Endothelial cell (in vitro differentiated cells): ENCODE data around the gene STN1. TPM values are rescaled to one million over a fixed set of nuclear protein-coding genes. Genes with fewer than 3 reads are reported as not detected.

Experiments used
- DNase-seq: peaks from one replicate; pipeline ENCODE4 v3.0.0; 2021; ENCODE audit warnings: low spot score
- H3K27ac Mint-ChIP-seq: one replicate; pipeline ENCODE4 v1.8.0; 2021; ENCODE audit warnings: mixed read lengths, inconsistent platforms; ENCODE audit not compliant: unreplicated experiment
- H3K27me3 Mint-ChIP-seq: one replicate; pipeline ENCODE4 v1.8.0; 2021; ENCODE audit warnings: mild to moderate bottlenecking, moderate library complexity, mixed read lengths, inconsistent platforms; ENCODE audit not compliant: unreplicated experiment
- H3K36me3 Mint-ChIP-seq: one replicate; pipeline ENCODE4 v1.8.0; 2021; ENCODE audit warnings: mild to moderate bottlenecking, low read depth, mixed read lengths, inconsistent platforms; ENCODE audit not compliant: unreplicated experiment
- H3K4me1 Mint-ChIP-seq: one replicate; pipeline ENCODE4 v1.8.0; 2021; ENCODE audit warnings: mild to moderate bottlenecking, mixed read lengths, inconsistent platforms; ENCODE audit not compliant: unreplicated experiment
- H3K4me3 Mint-ChIP-seq: one replicate; pipeline ENCODE4 v1.8.0; 2021; ENCODE audit warnings: mild to moderate bottlenecking, mixed read lengths, inconsistent platforms; ENCODE audit not compliant: unreplicated experiment
- H3K9me3 Mint-ChIP-seq: one replicate; pipeline ENCODE4 v1.8.0; 2021; ENCODE audit warnings: mixed read lengths, inconsistent platforms; ENCODE audit not compliant: unreplicated experiment
- total RNA-seq: library from RNA; stranded (reverse); fragmentation: NEBNext Ultra II Directional; extraction: Animal tissue kit (Norgen Biotek cat#: 25700); gene quantifications from one replicate; pipeline ENCODE4 v1.2.1, GENCODE V29; 2021; ENCODE audit not compliant: unreplicated experiment
- TF ChIP-seq, protein P1 (sequence below): fragments of 200-600 bp; sonication (generic); IDR thresholded peaks from one replicate; pipeline ENCODE4 v1.5.0; 2021; ENCODE audit warnings: antibody characterized with exemption; ENCODE audit not compliant: unreplicated experiment

STN1 gene
- total RNA-seq, 1 donor from 2014 or later = 11.5 TPM

DNA sequence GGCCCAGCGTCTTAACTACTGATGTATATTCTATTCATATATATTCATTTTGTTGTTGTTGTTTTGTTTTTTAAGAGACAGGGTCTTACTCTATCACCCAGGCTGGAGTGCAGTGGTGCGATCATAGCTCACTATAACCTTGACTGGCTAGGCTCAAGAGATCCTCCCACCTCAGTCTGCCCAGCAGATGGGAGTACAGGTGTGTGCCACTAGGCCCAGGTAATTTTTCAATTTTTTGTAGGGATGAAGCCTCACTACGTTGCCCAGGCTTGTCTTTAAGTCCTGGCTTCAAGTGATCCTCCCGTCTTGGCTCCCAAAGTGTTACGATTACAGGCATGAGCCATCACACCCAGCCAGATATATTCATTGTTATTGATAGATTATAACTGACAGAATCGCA, 12.9 kb upstream of the STN1 start:
- H3K9me3 Mint-ChIP-seq = no peaks in the 10 kb centered on the region
- no peak overlapping the region for H3K4me3 Mint-ChIP-seq
- TF ChIP-seq, protein P1, sequence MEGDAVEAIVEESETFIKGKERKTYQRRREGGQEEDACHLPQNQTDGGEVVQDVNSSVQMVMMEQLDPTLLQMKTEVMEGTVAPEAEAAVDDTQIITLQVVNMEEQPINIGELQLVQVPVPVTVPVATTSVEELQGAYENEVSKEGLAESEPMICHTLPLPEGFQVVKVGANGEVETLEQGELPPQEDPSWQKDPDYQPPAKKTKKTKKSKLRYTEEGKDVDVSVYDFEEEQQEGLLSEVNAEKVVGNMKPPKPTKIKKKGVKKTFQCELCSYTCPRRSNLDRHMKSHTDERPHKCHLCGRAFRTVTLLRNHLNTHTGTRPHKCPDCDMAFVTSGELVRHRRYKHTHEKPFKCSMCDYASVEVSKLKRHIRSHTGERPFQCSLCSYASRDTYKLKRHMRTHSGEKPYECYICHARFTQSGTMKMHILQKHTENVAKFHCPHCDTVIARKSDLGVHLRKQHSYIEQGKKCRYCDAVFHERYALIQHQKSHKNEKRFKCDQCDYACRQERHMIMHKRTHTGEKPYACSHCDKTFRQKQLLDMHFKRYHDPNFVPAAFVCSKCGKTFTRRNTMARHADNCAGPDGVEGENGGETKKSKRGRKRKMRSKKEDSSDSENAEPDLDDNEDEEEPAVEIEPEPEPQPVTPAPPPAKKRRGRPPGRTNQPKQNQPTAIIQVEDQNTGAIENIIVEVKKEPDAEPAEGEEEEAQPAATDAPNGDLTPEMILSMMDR = no peak
- H3K27me3 Mint-ChIP-seq = no peaks in the 10 kb centered on the region
- no peaks in the 10 kb centered on the region for H3K4me1 Mint-ChIP-seq
- DNase-seq = no peak
- H3K36me3 Mint-ChIP-seq = no peaks in the 10 kb centered on the region
- H3K27ac Mint-ChIP-seq = no peak overlapping the region

DNA sequence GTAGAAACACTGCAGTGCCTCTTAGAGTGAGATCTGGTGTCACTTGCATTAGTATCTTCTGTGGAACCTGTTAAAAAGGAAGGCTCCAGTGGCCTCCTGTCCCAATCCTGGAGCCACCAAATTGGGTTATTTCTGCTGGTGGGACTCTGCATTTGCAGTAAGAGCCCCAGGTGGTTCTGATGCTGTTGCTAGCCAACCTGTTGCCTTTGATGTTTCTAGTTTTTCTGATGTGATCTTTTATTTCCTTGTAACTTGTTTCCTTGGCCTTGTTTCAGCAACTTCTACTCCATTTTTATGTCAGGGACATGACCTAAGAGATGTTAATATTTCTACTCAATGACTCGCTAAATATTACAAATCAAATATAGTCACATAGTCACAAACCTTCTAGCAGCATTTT, 12.5 kb upstream of the STN1 start:
- Mint-ChIP-seq H3K27me3 (no peaks in the 10 kb centered on the region), H3K27ac (no peak overlapping the region), H3K9me3 (no peaks in the 10 kb centered on the region), H3K4me1 (no peaks in the 10 kb centered on the region), H3K36me3 (no peaks in the 10 kb centered on the region), H3K4me3 (no peak overlapping the region)
- DNase-seq = no peak
- TF ChIP-seq, protein P1 = no peak

DNA sequence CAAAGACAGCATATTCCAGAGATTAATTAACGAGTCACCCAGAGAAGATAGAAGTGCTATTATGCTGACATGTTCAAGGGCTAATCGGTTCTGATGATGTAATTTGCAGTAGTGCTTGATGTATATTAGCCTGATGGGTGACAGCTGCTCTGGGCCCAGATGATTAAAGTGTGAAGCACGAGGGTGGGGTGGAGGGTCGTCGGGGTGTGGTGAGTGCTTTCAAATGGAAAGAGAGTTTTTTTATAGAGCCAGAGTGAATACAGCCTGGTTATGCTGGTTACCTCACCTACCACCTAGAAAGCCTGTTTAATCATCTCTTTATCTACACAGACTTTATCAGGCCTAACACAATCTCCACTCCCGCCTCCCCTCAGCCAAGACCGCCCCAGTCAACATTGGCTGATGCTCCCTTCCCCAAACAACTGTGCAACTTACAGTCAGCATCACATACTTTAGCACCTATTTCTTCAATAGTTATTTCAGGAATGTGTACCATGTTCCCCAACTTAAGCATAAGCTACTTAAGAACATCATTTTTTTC, 11.5 kb upstream of the STN1 start:
- no peaks in the 10 kb centered on the region for H3K27me3 Mint-ChIP-seq
- DNase-seq = no peak
- TF ChIP-seq, protein P1 = no peak
- no peaks in the 10 kb centered on the region for H3K4me1 Mint-ChIP-seq
- no peak overlapping the region for H3K4me3 Mint-ChIP-seq
- H3K9me3 Mint-ChIP-seq = no peaks in the 10 kb centered on the region
- H3K27ac Mint-ChIP-seq = no peak overlapping the region
- no peaks in the 10 kb centered on the region for H3K36me3 Mint-ChIP-seq

DNA sequence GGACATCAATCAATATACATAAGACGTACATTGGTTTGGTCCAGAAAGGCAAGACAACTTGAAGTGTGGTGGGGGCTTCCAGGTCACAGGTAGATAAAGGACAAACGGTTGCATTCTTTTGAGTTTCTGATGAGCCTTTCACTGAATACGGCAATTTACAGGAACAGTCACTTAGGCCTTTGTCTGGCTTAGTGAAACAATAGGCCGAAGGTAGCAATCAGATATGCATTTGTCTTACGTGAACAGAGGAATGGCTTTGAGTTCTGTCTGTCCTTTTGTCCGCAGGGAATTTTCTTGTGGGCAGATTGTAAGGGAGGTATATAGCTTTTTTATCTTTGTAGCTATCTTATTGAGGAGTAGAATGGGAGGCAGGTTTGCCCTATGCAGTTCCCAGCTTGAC, 10.8 kb upstream of the STN1 start:
- TF ChIP-seq, protein P1 = no peak
- Mint-ChIP-seq H3K27me3 (no peaks in the 10 kb centered on the region), H3K9me3 (no peaks in the 10 kb centered on the region), H3K4me1 (no peaks in the 10 kb centered on the region), H3K27ac (no peak overlapping the region), H3K4me3 (no peak overlapping the region), H3K36me3 (no peaks in the 10 kb centered on the region)
- DNase-seq = no peak

DNA sequence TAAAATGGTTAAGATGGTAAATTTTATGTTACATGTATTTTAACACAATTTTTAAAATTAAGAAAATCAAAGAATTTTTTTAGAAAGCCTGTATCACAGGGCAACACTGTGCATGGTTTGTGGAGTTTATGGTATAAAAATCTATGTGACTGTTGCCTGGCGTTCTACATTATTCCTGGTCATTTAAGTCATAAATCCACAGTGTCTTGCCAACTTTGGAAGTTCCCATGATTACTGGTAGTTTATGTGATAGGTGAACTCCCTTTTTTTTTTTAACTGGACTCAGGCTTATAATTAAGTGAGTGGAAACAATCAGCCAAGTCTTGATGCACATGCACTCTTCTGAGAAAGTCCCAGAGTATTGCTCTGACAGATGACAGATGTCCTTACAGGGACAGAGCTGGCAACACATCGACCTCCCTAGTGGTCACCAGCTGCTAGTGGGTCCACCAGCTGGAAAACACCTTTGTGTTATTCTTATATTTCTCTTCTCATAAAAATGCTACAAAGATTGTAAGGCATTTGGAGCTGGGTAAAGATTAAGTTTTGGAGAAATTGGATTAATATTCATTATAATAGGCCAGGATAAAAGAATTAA, 8.8 kb upstream of the STN1 start:
- TF ChIP-seq, protein P1 = no peak
- H3K36me3 Mint-ChIP-seq = no peaks in the 10 kb centered on the region
- H3K4me3 Mint-ChIP-seq = no peak overlapping the region
- no peaks in the 10 kb centered on the region for H3K9me3 Mint-ChIP-seq
- no peaks in the 10 kb centered on the region for H3K27me3 Mint-ChIP-seq
- no peaks in the 10 kb centered on the region for H3K4me1 Mint-ChIP-seq
- no peak overlapping the region for H3K27ac Mint-ChIP-seq
- DNase-seq = no peak
